CMK (cell line): Measurements from ENCODE around the gene ACYP2.
"Not testable (repeated sequence)": the region's sequence is repeated elsewhere in the genome, so short reads cannot be mapped to it uniquely, and the experiment has no call there.

Experiments used
- DNase-seq: peaks from one replicate; pipeline ENCODE4 v3.0.0-alpha.2; 2010; ENCODE audit warnings: low read depth

ACYP2 gene

DNA sequence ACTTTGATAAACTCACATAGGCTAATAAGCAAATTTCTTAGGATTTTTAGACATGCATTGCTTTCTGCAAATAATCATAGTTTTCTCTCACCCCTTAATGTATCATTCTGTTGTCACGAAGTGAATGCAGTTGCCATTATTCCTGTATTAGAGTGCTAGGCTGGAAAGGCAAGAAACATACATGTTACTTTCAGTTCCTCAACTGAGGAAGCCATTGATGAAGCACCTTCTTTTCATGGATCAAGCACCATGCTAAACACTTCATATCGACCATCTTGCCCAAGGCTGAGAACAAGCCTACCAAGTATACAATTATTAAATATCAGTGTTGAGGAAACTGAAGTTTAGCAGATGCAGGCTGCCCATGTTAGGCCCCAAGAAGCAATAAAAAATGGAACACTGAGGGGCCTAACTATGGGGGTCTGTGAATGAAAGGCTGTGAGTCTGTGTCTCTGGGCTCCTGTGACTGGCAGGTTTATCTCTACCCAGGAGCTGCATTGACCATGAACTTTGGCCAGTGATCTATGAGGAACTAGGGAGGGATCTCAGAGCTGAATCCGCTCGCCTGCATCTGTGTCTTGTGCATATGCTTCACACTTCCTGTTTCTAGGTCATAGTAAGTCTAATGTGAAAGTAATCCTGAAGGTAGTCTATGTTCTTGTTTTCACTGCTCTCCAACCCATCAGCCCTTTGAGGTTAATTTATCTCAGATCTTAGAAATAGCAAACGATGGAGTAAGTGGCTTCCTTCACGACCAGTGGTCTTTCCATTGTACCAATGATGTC is 156.6 kb downstream of the ACYP2 start:
- peak; percentile 26 for DNase-seq

- DNase-seq, result no peak
These were observed 159.4 kb downstream of the ACYP2 start for GRCh38 chr2:54274781-54275242.

GRCh38 chr2:54275541-54275940 is 160.1 kb downstream of the ACYP2 start:
- no peak for DNase-seq

DNA sequence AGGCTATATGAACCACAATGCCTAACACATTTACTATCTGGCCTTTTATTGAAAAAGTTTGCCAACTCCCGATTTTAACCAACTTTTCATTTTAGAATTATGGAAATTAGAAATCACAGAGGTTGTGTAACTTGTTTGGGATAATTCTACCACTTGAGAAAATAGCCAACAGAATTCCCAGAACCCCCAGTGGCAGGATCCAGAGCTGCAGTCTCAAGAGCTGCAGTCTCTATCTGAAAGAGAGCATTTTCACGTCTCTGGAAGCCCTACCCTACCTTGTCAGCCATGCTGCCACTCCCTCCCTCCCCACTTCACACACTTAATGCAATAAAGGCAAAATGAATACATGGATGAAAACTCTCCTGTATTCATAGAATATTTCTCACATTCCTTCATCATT is 164.0 kb downstream of the ACYP2 start:
- DNase-seq, result no peak

DNA sequence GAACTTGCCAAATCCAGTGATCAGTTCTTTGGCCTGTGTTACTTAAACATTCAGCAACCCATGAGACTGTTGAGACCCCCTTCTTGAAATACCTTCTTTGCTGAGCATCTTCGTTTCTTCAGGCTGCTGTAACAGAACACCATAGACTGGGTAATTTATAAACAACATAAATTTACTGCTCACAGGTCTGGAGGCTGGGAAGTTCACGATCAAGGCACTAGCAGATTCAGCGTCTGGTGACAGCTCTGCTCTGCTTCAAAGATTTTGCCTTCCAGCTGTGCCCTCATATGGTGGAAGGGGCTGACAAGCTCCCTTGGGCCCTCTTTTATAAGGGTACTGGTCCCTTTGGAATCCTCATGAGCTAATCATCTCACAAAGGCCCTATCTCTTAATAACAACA is 169.4 kb downstream of the ACYP2 start:
- DNase-seq, result no peak

- DNase-seq, result no peak
These were observed 170.0 kb downstream of the ACYP2 start for GRCh38 chr2:54285451-54285850.

GRCh38 chr2:54287532-54287931 is 172.1 kb downstream of the ACYP2 start:
- no peak for DNase-seq

DNA sequence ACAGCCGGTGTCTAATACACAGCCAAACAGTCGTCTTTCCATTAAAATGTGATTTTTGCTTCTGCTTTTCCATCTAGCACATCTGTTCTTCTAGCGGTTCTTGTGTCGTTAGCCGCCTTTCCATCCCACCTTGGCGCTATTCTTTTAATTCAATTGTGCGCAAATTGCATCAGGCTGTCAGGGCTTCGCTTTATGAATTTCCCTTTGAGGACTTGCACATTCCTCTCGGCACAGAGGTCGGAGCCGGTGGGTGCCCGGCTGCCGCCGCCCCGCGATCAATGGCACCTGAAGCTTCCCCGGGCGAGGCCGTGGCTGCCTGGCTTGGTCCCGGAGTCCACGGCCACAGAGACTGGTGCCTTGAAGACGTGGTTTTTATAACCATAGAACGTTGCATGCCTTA is 174.5 kb downstream of the ACYP2 start:
- DNase-seq, result no peak

GRCh38 chr2:54290356-54291025 is 175.1 kb downstream of the ACYP2 start:
- DNase-seq, result no peak

GRCh38 chr2:54294665-54295064 is 179.2 kb downstream of the ACYP2 start:
- DNase-seq, result not testable (repeated sequence)

- no peak for DNase-seq
These were observed 180.5 kb downstream of the ACYP2 start for GRCh38 chr2:54295911-54296310.

DNA sequence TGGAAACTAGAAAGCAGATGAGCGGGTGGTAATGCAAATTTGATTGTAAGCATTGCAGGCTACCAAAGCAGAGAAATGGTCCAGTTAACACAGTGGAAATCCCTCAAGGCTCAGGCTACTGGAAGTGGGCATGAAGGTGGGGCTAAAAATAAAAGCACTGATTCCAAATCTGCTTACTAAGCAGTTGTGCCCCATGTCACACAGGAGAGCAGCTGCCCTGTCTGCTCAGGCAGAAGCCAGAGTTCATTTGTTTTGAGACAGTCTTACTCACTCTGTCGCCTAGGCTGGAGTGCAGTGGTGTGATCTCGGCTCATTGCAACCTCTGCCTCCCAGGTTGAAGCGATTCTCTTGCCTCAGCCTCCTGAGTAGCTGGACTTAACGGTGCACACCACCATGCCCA is 183.1 kb downstream of the ACYP2 start:
- DNase-seq, result no peak

DNA sequence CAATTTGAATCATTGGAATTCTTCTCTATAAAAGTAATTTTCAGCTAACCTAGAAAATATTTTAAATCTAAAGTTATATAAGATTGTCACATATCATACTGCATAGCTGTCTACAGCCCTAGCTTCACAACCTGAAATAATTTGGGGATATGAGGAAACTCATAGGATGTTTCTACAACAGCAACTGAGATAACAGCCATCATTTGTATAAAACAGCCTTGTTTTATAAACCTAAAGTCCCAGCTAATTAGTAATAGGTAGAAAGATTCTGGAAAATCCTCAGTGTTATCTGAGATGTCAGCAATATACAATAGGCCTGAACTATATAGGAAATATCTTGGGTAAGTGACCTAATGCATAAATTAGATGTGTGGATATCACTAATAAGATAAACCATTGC is 188.2 kb downstream of the ACYP2 start:
- DNase-seq, result no peak

GRCh38 chr2:54306556-54306955 is 191.1 kb downstream of the ACYP2 start:
- DNase-seq, result no peak

GRCh38 chr2:54308186-54308585 is 192.8 kb downstream of the ACYP2 start:
- DNase-seq, result no peak

DNA sequence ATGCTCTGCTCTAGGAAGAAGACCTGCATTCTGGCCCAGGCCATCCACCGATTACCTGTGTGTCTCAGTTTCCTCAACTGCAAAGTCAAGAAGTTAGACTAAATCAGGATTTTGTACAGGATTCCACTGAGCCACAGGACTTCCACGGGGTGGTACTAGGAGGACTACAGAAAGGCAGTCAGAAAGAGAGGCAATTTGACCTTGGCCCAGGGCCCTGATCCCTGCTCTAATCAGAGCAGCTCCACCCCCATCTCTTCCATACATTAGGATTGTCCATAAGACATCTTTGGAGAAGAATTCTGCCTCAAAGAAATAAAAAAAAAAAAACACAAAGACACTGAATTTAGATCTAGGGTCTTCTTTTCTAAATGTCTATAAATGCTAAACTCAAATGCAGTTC is 193.4 kb downstream of the ACYP2 start:
- no peak for DNase-seq

DNA sequence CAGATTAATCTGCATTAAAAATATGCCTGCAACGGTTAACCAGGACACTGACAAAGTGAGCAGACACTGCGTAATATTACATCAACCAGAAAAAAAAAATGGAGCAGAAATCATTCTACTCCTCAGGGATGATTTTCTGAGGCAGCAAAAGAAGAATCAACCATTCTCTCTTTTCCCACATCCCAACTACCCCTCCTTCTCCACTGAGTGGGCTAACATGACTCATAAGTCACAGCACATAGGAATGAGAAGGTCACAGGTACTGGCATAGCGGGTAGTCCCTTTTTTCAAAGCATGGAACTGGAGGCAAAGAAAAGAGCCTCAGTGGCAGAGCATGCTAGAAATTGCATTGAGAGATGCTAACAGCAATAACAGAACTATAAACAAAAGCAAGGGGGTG is 194.9 kb downstream of the ACYP2 start:
- DNase-seq, result no peak

- no peak for DNase-seq
These were observed 195.5 kb downstream of the ACYP2 start for GRCh38 chr2:54310961-54311360.

DNA sequence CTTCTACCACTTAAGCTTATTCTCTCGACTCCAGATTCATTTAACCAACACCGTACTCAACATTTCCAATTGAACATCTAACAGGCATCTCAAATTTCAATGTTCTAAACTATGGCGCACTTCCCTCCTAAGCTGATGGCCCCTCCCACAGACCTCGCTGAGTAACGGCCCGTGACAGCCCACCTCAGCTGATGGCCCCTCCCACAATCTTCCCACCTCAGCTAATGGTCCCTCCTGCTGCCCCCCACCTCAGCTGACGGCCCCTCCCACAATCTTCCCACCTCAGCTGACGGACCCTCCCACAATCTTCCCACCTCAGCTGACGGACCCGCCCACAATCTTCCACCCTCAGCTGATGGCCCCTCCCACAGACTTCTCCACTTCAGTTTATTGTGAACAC is 197.7 kb downstream of the ACYP2 start:
- no peak for DNase-seq

DNA sequence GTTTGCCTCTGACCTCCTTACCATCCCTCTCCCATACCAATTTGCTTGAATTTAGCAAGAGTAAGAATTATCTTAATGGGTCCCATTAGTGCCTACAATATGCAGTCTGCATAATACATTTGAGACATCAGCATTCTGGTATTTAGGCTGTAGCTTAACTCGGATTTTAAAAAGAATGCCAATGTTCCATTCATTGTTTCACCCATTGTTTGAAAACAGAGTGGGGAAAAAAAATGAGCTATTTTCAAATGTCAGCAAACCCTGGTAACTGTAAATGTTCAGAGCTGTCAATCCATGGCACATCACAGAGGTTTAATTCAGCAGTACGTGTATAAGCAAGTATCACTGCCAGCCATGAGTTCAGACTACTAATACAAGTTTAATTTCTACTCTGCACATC is 202.6 kb downstream of the ACYP2 start:
- DNase-seq, result no peak

GRCh38 chr2:54318821-54319220 is 203.4 kb downstream of the ACYP2 start:
- DNase-seq, result no peak

GRCh38 chr2:54321047-54321446 is 205.6 kb downstream of the ACYP2 start:
- DNase-seq, result no peak

GRCh38 chr2:54324517-54324916 is 209.1 kb downstream of the ACYP2 start:
- not testable (repeated sequence) for DNase-seq

GRCh38 chr2:54325148-54325547 is 209.7 kb downstream of the ACYP2 start:
- DNase-seq, result no peak
